Brain microvascular endothelial cell (primary cell): ENCODE measurements around the gene TBC1D1.

Experiments used
- DNase-seq: peaks from one replicate; pipeline ENCODE4 v3.0.0-alpha.2; 2020
- H3K27ac ChIP-seq: fragments of 250-450 bp; sonication (Bioruptor Pico); 2 replicates; pipeline ENCODE4 v1.5.1; 2020; ENCODE audit warnings: mild to moderate bottlenecking, moderate library complexity
- H3K27me3 ChIP-seq: fragments of 250-450 bp; sonication (Bioruptor Pico); replicated peaks from 2 replicates; pipeline ENCODE4 v1.5.1; 2020; ENCODE audit warnings: mild to moderate bottlenecking
- H3K36me3 ChIP-seq: fragments of 250-450 bp; sonication (Bioruptor Pico); replicated peaks from 2 replicates; pipeline ENCODE4 v1.5.1; 2020; ENCODE audit warnings: mild to moderate bottlenecking
- H3K4me3 ChIP-seq: 2 replicates; pipeline ENCODE4 v1.5.1; 2011; ENCODE audit warnings: low read depth, mild to moderate bottlenecking, control low read depth, low read length, moderate library complexity
- in situ Hi-C: cut with HindIII; loops from 2 replicates; pipeline ENCODE4 v1.10.0; 2017; ENCODE audit warnings: low sequenced_read_pairs, low pct_ligation_motif_present
- TF ChIP-seq, protein P1 (sequence below): IDR thresholded peaks from 2 replicates; pipeline ENCODE4 v1.5.1; 2011; ENCODE audit warnings: low read depth, mild to moderate bottlenecking, moderate library complexity, low read length, control low read depth, inconsistent platforms; ENCODE audit errors: missing control alignments

TBC1D1 gene

DNA sequence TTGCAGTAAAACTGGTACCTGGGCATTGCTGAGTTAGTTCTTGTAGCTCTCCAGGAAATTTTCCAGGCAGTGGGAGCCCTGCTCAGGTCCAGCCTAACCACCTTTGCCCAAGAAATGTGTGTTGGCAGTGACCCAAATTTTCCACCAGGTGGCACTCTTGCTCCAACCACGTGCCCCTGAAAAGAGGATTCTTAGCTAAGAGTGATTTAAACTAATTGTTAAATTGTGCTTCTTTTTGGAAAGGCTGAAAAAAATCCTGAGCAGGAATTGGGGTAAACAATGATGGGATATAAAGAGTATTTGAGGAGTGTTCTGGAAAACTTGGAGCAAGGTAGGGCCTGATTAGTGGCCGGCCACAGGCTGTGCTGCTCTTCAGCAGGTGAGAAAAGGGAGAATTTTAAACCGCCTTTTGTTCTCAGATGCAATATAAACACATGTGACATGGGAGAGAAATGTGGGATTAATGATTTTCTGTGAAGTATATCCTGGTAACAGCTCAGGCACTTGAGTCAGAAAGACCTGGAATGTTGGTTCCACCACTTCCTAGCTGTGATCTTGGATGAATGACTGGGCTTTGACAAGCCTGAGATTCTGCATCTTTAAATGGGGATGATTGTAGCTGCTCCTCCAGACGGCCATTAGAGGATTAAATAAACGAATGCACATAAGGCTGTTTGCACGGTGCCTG lies 288.9 kb downstream of the TBC1D1 start:
- Histone ChIP-seq H3K27me3 (no peaks in the 10 kb centered on the region), H3K36me3 (no peaks in the 10 kb centered on the region), H3K4me3 (no peak overlapping the region), H3K27ac (no peak overlapping the region)
- in situ Hi-C loops = no loop called here
- DNase-seq = peak; percentile 61
- TF ChIP-seq, protein P1, sequence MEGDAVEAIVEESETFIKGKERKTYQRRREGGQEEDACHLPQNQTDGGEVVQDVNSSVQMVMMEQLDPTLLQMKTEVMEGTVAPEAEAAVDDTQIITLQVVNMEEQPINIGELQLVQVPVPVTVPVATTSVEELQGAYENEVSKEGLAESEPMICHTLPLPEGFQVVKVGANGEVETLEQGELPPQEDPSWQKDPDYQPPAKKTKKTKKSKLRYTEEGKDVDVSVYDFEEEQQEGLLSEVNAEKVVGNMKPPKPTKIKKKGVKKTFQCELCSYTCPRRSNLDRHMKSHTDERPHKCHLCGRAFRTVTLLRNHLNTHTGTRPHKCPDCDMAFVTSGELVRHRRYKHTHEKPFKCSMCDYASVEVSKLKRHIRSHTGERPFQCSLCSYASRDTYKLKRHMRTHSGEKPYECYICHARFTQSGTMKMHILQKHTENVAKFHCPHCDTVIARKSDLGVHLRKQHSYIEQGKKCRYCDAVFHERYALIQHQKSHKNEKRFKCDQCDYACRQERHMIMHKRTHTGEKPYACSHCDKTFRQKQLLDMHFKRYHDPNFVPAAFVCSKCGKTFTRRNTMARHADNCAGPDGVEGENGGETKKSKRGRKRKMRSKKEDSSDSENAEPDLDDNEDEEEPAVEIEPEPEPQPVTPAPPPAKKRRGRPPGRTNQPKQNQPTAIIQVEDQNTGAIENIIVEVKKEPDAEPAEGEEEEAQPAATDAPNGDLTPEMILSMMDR = peak; percentile 89

DNA sequence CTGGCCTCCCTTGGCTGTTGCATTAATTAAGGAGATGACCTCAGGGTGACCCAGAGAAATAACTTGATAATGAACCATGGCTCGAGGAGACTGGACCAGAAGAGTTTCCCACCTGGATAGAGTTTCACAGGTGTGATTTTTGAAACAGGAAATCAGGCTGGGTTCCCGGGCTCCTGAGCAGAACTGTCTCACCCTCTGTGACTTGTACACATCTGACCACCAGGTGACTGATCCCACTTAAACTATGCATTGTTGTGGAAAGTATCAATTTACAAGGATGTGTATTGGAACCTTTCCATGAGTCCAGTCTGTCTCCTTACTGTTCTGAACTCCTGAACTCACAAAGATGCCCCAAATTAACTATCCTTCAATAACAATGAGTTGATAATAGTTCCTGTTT lies 289.6 kb downstream of the TBC1D1 start:
- Histone ChIP-seq H3K36me3 (no peaks in the 10 kb centered on the region), H3K4me3 (no peak overlapping the region), H3K27me3 (no peaks in the 10 kb centered on the region), H3K27ac (no peak overlapping the region)
- TF ChIP-seq, protein P1 = peak; percentile 9
- DNase-seq = no peak
- in situ Hi-C loops = no loop called here

DNA sequence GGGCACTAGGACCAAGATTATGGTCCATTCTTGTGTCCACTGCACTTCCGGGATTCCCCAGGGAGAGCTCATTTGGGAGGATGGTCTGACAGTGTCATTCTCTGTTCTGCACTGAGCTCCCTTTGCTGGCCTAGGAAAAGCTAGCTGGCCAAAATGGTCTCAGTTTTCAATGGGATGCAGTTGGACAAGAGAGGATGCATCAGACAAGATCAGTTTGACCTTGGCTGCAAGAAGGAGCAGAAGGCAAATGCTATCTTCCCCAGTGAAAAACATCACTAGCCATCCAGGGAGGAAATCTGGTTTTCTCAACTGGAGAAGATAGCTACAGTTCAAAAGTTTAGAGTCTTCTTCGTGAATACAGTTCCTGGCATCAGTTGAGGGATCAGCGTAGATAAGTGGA lies 290.4 kb downstream of the TBC1D1 start:
- Histone ChIP-seq H3K36me3 (no peaks in the 10 kb centered on the region), H3K27me3 (no peaks in the 10 kb centered on the region), H3K27ac (no peak overlapping the region), H3K4me3 (no peak overlapping the region)
- in situ Hi-C loops = no loop called here
- DNase-seq = no peak
- TF ChIP-seq, protein P1 = no peak

DNA sequence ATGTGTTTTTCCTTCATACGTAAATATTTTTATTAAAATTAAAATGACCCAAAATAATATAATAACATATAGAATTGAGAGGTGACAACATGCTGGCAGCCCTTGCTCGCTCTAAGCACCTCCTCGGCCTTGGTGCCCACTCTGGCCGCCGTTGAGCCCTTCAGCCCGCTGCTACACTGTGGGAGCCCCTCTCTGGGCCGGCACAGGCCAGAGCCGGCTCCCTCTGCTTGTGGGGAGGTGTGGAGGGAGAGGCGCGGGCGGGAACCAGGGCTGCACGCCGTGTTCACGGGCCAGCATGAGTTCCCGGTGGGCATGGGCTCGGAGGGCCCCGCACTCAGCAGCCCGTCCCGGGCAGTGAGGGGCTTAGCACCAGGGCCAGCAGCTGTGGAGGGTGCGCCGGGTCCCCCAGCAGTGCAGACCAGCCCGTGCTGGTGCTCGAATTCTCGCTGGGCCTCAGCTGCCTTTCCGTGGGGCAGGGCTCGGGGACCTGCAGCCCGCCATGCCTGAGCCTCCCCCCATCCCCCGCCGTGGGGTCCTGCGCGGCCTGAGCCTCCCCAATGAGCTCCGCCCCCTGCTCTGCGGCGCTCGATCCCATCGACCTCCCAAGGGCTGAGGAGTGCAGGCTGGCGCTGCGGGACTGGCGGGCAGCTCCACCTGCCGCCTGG lies 291.6 kb downstream of the TBC1D1 start:
- in situ Hi-C loops = no loop called here
- Histone ChIP-seq H3K4me3 (no peak overlapping the region), H3K27me3 (no peaks in the 10 kb centered on the region), H3K36me3 (no peaks in the 10 kb centered on the region), H3K27ac (no peak overlapping the region)
- TF ChIP-seq, protein P1 = no peak
- no peak for DNase-seq

DNA sequence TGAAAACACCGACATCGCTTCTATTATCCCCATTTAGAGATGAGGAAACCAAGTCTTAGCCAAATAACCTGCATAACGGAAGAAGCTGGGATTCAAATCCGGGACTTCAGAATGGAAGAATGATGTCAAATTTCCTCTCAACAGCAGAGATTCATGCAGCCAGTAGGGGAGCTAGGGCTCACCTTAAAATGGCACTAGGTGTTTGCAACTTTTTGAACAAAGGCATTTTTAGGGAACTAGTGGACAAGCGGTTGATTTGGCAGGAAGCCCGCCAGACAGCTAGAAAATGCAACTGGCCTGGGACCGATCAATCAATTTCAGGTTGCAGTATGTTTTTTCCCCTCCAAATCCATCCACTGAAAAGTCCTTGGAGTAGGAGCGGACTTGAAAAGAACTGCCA lies 293.5 kb downstream of the TBC1D1 start:
- in situ Hi-C loops = no loop called here
- TF ChIP-seq, protein P1 = peak; percentile 57
- no peak for DNase-seq
- H3K27ac ChIP-seq = no peak overlapping the region
- H3K36me3 ChIP-seq = no peaks in the 10 kb centered on the region
- no peak overlapping the region for H3K4me3 ChIP-seq
- H3K27me3 ChIP-seq = no peaks in the 10 kb centered on the region
